Esophagus squamous epithelium (tissue), 4 donors: ENCODE measurements around the gene RUVBL2.
A peak's percentile ranks its signal among the peaks of the same experiment; 100 is the strongest.

Source experiments
- POLR2A ChIP-seq, 4 donors: fragments of 450-650 bp; IDR thresholded peaks; one replicate each; pipeline ENCODE4 v1.6.1; 2017; ENCODE audit warnings: antibody characterized with exemption in 4 of 4, mild to moderate bottlenecking in 4 of 4, moderate library complexity in 3 of 4
- TF ChIP-seq, protein P1 (sequence below), 6 experiments: fragments of 450-650 bp in 4 of 6; fragments of 200-600 bp in 2 of 6; sonication (generic) in 2 of 6; IDR thresholded peaks; one replicate each; pipeline ENCODE4 v1.5.1; 2016 to 2019; ENCODE audit warnings: antibody characterized with exemption in 6 of 6, mild to moderate bottlenecking in 4 of 6, moderate library complexity in 4 of 6

DNA sequence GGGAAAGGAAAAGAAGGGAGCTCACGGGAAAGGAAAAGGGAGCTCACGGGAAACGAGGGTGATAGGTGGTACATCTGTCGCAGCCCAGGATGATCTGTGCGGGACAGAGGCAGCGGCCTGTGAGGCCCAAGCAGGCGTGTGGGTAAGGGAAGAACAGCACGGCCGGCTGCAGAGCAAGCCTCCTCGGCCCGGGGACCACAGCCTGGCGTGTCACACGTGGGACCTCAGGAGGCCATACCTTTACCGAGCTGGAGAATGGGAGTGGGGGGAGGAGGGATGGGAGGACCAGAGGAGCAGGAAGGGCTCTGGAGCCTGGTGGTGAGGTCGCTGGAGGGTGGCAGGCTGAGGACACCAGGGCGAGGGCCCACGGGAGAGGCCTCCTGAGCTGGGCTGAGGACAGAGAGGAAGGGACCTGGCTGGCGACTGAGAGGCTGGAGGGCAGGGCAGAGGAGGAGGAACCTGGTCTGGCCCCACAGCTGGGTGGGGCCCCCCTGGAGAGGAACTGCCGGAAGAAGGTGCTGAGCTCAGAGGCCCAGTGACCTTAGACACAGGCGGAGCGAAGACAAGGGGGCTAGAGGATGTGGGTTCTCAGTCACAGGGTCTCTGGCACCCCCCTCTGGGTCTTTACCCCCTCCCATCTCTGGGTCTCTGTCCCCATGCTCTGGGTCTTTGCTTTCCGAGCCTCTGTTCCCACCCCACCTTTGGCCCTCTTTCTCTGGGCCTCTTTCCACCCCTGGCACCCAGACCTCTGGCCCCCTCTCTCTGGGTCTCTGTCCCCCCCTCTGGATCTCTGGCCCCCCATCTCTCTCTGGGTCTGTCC lies 31.4 kb upstream of the RUVBL2 start:
- TF ChIP-seq, protein P1, sequence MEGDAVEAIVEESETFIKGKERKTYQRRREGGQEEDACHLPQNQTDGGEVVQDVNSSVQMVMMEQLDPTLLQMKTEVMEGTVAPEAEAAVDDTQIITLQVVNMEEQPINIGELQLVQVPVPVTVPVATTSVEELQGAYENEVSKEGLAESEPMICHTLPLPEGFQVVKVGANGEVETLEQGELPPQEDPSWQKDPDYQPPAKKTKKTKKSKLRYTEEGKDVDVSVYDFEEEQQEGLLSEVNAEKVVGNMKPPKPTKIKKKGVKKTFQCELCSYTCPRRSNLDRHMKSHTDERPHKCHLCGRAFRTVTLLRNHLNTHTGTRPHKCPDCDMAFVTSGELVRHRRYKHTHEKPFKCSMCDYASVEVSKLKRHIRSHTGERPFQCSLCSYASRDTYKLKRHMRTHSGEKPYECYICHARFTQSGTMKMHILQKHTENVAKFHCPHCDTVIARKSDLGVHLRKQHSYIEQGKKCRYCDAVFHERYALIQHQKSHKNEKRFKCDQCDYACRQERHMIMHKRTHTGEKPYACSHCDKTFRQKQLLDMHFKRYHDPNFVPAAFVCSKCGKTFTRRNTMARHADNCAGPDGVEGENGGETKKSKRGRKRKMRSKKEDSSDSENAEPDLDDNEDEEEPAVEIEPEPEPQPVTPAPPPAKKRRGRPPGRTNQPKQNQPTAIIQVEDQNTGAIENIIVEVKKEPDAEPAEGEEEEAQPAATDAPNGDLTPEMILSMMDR (IDR thresholded peaks at IDR 0.05): peak in 1 of 6 experiments; percentile 2
- peak in 2 of 4 donors; percentile 39 to 72 for TF ChIP-seq POLR2A (IDR thresholded peaks at IDR 0.05)
